HG02610 (cell line): Measurements from ENCODE around the gene CNTNAP4.

ENCODE experiments used
- ATAC-seq: cut with Tn5 transposase; IDR thresholded peaks from one replicate; pipeline ENCODE4 v1.9.1; 2021; ENCODE audit warnings: mild to moderate bottlenecking, moderate library complexity; ENCODE audit not compliant: unreplicated experiment

CNTNAP4 gene

GRCh38 chr16:76303637-76304314 lies 26.6 kb downstream of the CNTNAP4 start:
- peak; percentile 54 for ATAC-seq

DNA sequence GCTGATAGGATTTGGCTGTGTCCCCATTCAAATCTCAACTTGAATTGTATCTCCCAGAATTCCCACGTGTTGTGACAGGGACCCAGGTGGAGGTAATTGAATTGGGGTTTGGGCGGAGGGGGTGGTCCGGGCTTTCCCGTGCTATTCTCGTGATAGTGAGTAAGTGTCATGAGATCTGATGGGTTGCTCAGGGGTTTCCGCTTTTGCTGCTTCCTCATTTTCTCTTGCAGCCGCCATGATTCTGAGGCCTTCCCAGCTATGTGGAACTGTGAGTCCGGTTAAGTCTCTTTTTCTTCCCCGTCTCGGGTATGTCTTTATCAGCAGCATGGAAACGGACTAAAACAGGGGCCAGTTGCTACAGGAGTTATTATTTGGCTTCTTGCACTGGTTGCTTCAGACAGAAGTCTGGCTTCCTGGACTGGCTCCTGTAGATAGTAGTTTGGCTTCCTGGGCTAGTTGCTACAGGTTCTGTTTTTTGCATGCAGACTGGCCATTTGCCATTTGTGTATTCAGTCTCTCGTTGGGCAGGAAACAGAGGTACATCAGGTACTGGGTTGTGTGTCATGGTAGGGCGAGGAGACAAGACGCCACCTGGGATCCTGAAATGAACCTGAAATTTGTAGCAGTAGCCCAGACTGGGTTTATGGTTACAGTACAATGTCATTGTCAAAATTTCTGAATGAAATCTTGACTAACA lies 32.6 kb downstream of the CNTNAP4 start:
- no peak for ATAC-seq

- ATAC-seq, result no peak
These were observed 34.1 kb downstream of the CNTNAP4 start for GRCh38 chr16:76311260-76311659.

- no peak for ATAC-seq
These were observed 41.4 kb downstream of the CNTNAP4 start for GRCh38 chr16:76318565-76318964.

DNA sequence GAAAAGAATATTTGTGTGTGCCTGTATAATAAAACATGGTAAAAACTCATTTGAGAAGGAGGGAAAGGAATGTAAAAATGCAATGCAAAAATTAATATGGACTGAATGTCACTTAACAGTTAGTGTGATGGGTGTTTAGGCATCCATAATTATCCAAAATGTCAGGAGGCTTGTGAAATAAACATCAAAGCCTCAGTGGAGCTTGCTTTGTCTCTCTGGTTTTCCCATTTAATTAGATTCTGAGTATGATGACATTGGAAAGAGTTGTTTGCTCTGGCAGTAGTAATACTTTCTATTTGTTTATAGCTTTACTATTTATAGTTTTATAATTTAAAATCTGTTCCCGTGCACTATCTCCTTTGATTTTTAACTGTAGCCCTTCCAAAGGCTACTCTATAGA lies 51.9 kb downstream of the CNTNAP4 start:
- ATAC-seq, result no peak

GRCh38 chr16:76335180-76335974 lies 58.2 kb downstream of the CNTNAP4 start:
- ATAC-seq, result no peak

DNA sequence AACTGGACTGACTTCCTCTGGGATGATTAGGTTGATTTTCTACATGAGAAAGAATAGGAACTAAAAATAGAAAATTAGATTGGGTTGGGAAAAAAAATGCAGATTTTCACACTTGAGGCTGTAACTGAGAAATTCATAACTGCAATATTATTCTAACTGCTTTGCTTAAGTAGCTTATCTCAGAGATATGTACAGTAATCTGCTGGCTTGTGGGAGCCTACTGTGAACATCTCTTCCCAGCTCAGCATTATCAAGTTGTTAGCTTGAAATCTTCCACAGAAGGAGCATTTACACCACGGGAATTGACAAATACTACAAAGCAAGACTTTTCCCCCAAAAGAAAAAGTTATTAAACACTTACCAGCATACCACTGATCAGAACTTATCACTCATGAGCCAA lies 58.9 kb downstream of the CNTNAP4 start:
- ATAC-seq, result no peak

- no peak for ATAC-seq
These were observed 61.3 kb downstream of the CNTNAP4 start for GRCh38 chr16:76338472-76338871.

DNA sequence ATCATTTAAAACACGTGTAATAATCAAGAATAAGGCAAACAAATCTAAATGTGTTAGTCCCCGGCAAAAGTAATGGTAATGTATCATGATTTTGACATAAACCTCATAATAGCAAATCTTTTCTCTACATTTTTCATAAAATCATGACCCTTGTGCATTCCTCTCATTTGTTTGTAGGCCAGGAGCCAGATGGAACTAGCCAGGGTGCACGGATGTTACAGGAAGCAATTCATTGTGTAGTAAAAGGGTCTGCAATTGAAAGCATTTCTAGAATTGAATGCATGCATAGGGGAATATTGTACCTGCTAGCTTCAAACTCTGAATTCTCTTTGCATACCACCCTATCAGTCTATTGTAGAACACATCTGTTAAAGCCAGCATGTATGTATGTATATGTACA lies 66.6 kb downstream of the CNTNAP4 start:
- ATAC-seq, result no peak

DNA sequence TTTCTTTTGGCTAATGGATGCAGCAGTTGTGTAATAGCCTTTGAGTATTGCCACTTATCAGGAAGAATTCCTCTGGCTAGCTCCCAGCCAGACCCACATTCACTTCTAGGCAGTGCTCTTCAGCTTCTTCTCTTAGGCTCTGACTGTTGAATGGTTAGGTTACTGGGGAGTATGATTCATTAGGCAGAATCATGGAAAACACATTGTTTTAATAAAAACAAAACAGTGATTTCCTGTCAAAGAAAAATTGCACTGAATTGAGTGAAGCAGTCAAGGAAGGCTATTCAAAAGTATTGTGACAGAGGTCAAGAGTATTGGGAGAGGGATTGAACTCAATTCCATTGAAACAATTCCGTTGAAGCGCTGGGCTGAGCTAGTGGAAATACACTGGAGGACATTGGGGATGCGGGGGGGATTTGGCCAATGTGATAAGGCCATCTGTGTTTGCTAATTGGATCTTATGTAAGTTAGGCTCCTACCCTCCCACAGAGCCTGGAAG lies 68.0 kb downstream of the CNTNAP4 start:
- no peak for ATAC-seq

DNA sequence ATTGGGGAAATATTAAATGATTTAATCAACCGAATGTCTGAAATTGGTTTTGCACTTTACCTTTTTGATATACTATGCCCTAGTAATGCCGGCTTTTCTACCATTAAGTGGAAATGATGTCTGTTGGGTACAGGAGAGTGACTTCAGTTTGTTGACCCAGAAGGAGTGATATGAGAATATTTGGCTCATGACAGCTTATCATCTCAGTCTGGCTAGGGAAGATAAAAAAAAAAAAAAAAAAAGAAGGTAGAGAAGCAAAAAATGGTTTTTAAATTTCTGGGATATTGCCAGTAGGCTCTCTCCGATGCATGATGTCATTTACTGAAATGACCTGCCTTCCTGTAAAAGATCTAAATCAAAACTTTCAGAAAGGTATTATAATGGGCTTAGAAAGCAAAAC lies 69.0 kb downstream of the CNTNAP4 start:
- ATAC-seq, result no peak

DNA sequence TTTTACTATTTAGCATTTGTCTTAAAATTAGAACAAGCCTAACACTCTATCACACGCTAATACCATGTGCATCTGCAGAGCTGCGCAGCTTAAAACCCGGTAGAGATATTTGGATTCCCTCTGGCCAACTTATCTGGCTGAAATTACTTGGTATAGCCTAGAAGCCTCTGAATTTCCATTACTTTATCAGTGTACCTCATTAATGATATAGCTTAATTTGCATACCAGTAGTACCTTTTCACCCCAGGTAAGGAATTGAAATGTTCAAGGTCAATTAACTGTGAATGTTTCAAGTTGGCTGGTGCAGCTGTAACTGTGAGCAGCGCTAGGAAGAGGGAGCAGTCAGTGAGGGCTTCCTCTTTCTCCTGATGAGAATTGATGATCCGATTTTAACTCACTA lies 74.2 kb downstream of the CNTNAP4 start:
- ATAC-seq, result no peak

DNA sequence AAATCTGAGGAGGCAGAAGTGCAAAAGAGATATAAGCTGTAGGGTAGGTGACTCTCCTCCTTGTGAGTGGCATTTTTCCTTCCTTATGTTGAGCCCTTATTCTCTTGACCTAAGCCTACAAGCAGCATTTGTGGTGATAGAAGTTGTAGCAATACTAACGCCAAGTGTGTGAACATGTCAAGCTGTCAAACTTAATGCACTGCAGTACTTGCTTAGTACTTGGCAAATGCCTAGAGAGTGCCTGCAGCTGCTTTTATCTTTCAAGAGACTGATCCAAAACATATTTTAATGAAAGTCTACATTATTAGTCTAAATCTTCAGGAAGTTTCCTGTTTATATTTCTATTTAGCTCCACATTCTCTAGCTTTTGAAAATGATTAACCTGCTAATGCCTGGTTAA lies 83.2 kb downstream of the CNTNAP4 start:
- ATAC-seq, result no peak

DNA sequence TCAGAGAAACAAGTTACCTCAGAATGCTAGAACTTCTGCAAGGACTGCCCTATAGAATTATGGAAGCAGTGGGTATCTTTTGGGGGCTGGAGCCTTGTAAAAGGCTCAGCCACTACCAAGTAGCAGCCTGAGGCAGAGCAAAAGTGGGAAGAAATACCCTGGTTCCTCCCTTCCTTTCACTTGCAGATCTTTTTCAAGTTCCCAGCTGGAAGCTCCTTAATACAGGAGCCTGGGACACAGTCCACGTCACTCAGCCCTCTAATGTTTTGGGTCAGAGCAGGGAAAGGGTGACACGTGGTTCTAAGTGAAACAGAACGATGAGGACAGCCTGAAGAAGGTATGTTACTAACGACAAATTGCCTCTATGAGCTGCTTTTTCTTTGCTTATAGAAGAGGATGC lies 93.1 kb downstream of the CNTNAP4 start:
- no peak for ATAC-seq

- ATAC-seq, result no peak
These were observed 94.2 kb downstream of the CNTNAP4 start for GRCh38 chr16:76371441-76371840.

DNA sequence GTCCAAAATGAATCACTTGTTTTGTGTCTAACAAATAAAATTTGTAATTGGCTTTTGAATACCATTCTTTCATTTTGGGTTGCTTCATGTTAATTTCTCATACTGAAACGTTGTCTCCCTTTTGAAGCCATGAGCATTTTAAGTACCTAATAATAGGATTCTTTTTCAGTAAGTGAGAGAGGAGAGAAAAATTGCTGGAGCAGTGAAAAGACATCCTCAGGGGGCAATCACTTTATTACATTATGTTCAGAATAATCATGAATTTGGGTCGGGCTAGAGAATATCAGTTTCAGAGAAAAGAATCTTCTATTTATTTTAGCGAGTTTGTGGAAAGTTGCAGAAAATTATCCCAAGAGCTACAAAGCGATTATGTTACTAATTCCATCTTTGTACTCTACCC lies 96.8 kb downstream of the CNTNAP4 start:
- no peak for ATAC-seq

DNA sequence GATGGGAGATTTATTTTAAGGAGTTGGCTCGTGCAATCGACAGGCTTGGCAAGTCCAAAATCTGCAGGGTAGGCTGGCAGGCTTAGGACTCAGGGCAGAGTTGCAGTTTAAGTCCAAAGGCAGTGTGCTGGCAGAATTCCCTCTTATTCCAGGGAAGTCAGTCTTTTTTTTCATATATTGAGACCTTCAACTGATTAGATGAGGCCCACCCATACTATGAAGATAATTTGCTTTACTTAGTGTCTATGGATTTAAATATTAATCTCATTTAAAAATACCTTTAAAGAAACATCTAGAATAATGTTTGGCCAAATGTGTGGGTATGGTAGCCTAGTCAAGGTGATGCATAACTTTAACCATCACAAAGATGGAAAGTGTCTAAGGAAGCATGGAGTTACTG lies 99.8 kb downstream of the CNTNAP4 start:
- ATAC-seq, result no peak

- ATAC-seq, result no peak
These were observed 100.8 kb downstream of the CNTNAP4 start for GRCh38 chr16:76378020-76378419.

DNA sequence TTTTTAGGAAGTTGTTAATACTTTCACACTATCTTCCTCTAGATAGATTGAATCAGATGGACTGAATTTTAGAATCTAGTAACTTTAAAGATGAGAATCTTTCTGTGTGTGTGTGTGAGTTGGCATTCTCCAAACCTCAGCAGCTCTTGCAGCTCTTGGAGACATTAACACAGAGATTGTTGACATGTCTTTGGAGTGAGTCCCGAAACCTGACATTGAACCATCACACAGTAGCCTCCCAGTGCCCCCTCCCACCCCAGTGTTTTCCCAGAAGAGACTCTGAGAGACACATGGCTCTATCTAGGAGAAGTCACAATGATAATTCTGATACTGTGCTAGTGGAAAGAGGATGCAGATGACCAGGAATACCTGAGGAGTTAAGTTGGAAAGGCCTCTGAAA lies 103.9 kb downstream of the CNTNAP4 start:
- no peak for ATAC-seq

DNA sequence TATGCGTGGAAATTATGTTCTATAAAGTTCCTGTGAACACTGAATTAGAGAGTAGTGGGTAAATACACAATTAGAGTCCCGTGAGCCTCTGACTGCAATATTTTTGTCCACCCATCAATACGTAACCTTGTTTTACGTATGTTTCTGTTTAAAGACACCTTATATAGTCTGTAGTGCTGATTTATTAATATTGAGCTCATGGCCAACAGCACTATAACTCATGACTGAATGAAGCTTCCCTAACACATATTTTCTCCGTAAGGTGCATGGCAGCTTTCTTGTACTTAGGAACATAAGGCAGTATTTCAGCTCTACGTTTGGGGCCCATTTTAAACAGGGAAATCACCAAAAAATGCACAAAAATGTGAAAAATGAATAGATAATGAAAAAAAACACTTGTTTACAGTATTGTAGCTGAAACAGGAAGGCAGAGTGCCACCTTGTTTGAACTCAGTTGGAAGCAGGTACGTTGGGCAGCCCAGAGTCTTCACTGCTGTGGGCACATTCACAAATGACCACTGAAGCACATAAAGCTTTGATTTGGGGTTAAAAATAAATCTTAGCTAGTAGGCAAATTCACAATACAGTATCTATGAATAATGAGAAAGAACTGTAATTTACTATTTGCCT lies 108.5 kb downstream of the CNTNAP4 start:
- ATAC-seq, result no peak

GRCh38 chr16:76386784-76387183 lies 109.6 kb downstream of the CNTNAP4 start:
- ATAC-seq, result no peak
